Left ventricle myocardium inferior (tissue), 1 donor: ENCODE measurements around the gene CMIP. TPM values are rescaled to one million over a fixed set of nuclear protein-coding genes. Genes with fewer than 3 reads are reported as not detected.

ENCODE experiments used
- DNase-seq: peaks from one replicate; pipeline ENCODE4 v3.0.0-alpha.2; 2020
- H3K27ac ChIP-seq: fragments of 200-600 bp; replicated peaks from 2 replicates; pipeline ENCODE4 v1.8.0; 2021
- H3K27me3 ChIP-seq: fragments of 200-600 bp; 2 replicates; pipeline ENCODE4 v1.8.0; 2021; ENCODE audit warnings: low read depth
- H3K36me3 ChIP-seq: fragments of 200-600 bp; 2 replicates; pipeline ENCODE4 v1.8.0; 2021
- H3K4me1 ChIP-seq: fragments of 200-600 bp; 2 replicates; pipeline ENCODE4 v1.8.0; 2021
- H3K4me3 ChIP-seq: fragments of 200-600 bp; 2 replicates; pipeline ENCODE4 v1.8.0; 2021; ENCODE audit warnings: mild to moderate bottlenecking, moderate library complexity
- H3K9me3 ChIP-seq: fragments of 200-600 bp; replicated peaks from 2 replicates; pipeline ENCODE4 v1.8.0; 2021
- intact Hi-C: fragments of 100-400 bp; cut with micrococcal nuclease; formaldehyde crosslinking; loops from one replicate; pipeline ENCODE4 v1.11.0; 2022
- total RNA-seq: library from RNA; stranded (reverse); fragmentation: NEBNext Ultra II Directional; extraction: Animal tissue kit (Norgen Biotek cat#: 25700); gene quantifications from one replicate; pipeline ENCODE4 v1.2.1, GENCODE V29; 2021
- TF ChIP-seq, protein P1 (sequence below): fragments of 200-600 bp; IDR thresholded peaks from 2 replicates; pipeline ENCODE4 v1.8.0; 2021; ENCODE audit warnings: antibody characterized with exemption, mild to moderate bottlenecking, borderline replicate concordance
- donor health status: DM: no; HTN: yes; CAD: no; lungs with severe emphysema.

Gene CMIP
- total RNA-seq, 1 donor from 2014 or later = 11.2 TPM

DNA sequence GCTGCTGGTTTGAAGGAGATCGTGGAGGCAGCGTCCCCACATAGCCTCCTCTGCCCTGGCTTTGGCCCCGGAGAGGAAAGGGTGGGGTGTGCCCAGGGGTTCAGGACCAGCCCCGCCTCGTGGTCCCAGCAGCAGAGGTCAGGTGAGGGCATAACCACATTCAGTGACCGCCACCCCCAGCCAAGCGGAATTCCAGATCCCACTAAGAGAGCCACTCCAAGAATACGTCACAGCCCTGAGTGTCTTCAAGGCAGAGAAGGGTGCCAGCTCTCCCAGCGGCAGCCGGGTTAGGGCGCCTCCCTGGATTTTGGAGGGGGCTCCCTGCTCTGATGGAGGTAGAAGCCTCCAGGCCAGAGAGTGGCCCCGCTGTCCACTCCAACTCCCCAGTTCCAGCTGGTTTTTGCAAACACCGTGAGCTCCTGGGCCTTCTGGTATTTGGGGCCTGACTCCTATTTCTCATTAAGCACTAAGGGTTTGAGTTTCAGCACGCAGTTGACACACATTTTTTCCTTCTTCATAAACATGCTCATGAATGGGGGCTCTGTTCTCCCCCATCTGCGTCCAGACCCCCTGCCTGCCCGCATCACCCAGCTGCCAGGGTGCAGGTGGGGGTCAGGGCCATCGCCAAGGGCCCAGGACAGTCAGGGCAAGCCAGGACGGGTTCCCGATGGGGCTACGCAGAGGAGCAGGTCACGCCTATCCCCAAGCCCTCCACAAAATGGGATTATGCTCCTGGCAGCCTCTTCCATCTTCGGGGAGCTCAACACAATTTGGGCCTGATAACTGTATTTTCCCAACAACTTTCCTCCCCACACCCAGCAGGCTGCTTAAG, 236.1 kb downstream of the CMIP start:
- no peak overlapping the region for H3K4me3 ChIP-seq
- no peak for DNase-seq
- H3K36me3 ChIP-seq = peaks cover 13% of the 10 kb centered on the region
- H3K4me1 ChIP-seq = peaks cover 37% of the 10 kb centered on the region
- no peak overlapping the region for H3K27ac ChIP-seq
- TF ChIP-seq, protein P1, sequence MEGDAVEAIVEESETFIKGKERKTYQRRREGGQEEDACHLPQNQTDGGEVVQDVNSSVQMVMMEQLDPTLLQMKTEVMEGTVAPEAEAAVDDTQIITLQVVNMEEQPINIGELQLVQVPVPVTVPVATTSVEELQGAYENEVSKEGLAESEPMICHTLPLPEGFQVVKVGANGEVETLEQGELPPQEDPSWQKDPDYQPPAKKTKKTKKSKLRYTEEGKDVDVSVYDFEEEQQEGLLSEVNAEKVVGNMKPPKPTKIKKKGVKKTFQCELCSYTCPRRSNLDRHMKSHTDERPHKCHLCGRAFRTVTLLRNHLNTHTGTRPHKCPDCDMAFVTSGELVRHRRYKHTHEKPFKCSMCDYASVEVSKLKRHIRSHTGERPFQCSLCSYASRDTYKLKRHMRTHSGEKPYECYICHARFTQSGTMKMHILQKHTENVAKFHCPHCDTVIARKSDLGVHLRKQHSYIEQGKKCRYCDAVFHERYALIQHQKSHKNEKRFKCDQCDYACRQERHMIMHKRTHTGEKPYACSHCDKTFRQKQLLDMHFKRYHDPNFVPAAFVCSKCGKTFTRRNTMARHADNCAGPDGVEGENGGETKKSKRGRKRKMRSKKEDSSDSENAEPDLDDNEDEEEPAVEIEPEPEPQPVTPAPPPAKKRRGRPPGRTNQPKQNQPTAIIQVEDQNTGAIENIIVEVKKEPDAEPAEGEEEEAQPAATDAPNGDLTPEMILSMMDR = no peak
- intact Hi-C loops = no loop called here
- H3K27me3 ChIP-seq = no peaks in the 10 kb centered on the region
- no peaks in the 10 kb centered on the region for H3K9me3 ChIP-seq

DNA sequence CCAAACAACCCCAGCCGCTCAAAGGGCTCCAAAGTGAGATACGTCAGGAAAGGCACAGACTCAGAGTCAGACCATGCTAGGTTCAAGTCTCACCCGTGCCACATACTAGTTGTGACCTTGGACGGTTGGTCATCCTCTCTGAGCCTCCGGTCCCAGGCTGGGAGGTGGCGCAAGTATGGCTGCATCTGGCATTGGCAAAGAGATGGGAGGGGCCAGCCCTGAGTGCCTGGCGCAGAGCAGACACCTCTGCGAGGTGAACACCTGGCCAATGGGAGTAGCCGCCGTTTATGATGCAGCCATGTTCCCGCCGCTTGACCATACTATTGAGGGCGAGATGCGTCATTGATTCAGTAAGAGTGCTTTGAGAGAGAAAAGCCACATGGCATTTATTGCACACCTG, 236.7 kb downstream of the CMIP start:
- Histone ChIP-seq H3K9me3 (no peaks in the 10 kb centered on the region), H3K27ac (no peak overlapping the region), H3K4me1 (peaks cover 37% of the 10 kb centered on the region), H3K36me3 (peaks cover 17% of the 10 kb centered on the region), H3K4me3 (no peak overlapping the region), H3K27me3 (no peaks in the 10 kb centered on the region)
- TF ChIP-seq, protein P1 = no peak
- intact Hi-C loops = no loop called here
- DNase-seq = no peak

DNA sequence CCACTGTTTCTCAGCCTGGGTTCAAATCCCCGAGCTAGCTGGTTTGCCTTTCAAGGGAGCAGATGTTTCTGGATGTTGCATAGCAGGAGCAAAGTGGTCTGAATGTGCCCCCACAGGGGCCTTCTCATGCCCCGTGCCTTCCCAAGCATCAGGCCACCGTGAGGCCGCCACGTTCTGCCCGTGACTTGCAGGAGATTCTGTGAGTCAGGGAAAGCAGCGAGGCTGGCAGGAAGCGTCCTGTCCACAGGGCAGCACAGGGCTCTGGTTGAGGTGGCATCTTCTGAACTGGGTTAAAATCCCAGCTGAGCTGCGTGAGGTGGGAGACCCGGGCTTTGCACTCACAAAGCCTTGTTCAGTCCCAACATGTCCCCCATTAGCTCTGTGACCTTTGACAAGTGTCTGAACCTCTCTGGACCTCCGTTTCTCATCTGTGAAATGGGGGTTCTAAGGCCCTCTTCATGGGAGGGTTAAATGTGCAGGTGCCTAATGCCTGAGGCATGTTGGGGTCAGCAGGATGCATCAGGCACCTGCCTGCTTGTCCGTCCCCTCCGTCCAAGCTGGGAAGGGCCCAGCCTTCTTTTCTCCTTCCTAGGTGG, 239.7 kb downstream of the CMIP start:
- no peak overlapping the region for H3K27ac ChIP-seq
- DNase-seq = no peak
- no peaks in the 10 kb centered on the region for H3K27me3 ChIP-seq
- H3K4me1 ChIP-seq = peaks cover 18% of the 10 kb centered on the region
- intact Hi-C loops = no loop called here
- no peak overlapping the region for H3K4me3 ChIP-seq
- TF ChIP-seq, protein P1 = no peak
- H3K9me3 ChIP-seq = no peaks in the 10 kb centered on the region
- H3K36me3 ChIP-seq = peaks cover 13% of the 10 kb centered on the region

DNA sequence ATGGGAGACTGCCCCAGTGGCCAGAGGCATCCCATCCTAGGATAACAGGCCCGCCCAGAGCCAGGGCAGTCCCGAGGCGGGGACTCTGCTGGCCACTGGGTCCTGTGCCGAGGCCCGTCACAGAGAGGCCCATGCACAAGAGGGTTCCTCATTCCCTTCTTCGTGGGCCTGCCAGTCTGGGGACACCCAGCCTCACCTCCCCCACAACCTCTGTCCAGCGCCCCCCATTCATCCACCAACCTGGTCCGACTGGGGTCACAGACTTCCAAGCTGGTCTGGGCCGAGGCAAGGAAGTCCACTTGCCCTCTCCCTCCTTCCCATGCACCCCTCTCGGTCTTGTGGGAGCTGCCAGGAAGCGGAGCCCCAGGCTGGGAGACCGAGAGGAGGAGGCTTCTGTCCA, 240.3 kb downstream of the CMIP start:
- Histone ChIP-seq H3K27me3 (no peaks in the 10 kb centered on the region), H3K4me3 (no peak overlapping the region), H3K36me3 (peaks cover 13% of the 10 kb centered on the region), H3K9me3 (no peaks in the 10 kb centered on the region), H3K27ac (no peak overlapping the region), H3K4me1 (peaks cover 12% of the 10 kb centered on the region)
- TF ChIP-seq, protein P1 = no peak
- intact Hi-C loops = no loop called here
- DNase-seq = no peak

DNA sequence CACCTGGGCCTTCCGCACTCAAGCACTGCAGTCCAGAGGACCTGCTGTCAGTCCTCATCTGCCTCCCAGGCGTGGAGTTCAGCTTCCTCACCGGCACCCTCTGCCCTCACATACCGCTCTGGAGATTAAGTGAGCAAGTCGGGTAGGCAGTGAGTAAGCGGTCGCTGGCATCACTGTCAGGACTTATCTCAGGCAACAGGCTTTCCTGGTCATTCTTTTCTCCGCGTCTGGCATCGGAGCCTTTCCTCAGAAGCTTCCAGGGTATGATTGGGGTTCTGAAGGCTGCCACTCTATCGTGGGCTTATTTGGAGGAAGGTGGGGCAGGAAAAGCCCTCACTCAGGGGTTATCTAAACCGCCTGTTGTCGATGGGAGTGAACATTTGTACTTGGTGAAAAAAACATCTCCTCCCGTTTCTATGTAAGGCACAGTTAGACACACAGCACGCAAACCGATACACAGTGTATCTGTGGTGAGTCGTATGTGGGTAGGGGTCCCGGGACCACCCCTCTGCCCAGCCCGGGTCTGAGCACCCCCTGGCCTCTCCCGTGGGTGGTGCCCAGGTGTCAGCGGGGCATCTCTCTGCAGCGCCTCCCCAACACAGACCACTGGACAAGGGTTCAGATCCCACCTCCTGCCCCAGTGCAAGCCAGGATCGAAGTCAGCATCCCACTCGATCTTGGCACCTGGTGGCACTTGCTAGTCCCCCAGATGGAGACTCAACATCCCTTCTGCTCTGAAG, 242.0 kb downstream of the CMIP start:
- Histone ChIP-seq H3K27ac (no peak overlapping the region), H3K27me3 (no peaks in the 10 kb centered on the region), H3K9me3 (no peaks in the 10 kb centered on the region), H3K4me3 (no peak overlapping the region), H3K36me3 (peaks cover 4% of the 10 kb centered on the region), H3K4me1 (no peaks in the 10 kb centered on the region)
- DNase-seq = no peak
- TF ChIP-seq, protein P1 = no peak
- intact Hi-C loops = no loop called here
